WTC11 (cell line): ENCODE results near the gene ATXN3L. TPM values are rescaled to one million over a fixed set of nuclear protein-coding genes. Genes with fewer than 3 reads are reported as not detected.

ENCODE experiments used
- ATAC-seq: fragments of 200-7000 bp; cut with Tn5 transposase; 2 replicates; pipeline ENCODE4 v1.10.0; 2021; ENCODE audit warnings: mild to moderate bottlenecking, moderate library complexity
- CTCF ChIA-PET: fragments of 300-600 bp; sonication (Branson Sonifier 250); formaldehyde crosslinking; loops from one replicate; lab custom pipeline; 2021; ENCODE audit warnings: antibody characterized with exemption; lab: Charles Lee
- POLR2A ChIA-PET: fragments of 350-600 bp; sonication (Branson Sonifier 250); formaldehyde crosslinking; loops from one replicate; lab custom pipeline; 2021; ENCODE audit warnings: antibody characterized with exemption; lab: Charles Lee
- DNase-seq: peaks from one replicate; pipeline ENCODE4 v3.0.0; 2021; ENCODE audit warnings: low spot score
- H3K27ac Mint-ChIP-seq: 2 replicates; pipeline ENCODE4 v1.8.0; 2021; ENCODE audit warnings: mixed read lengths
- H3K27me3 Mint-ChIP-seq: 2 replicates; pipeline ENCODE4 v1.8.0; 2021; ENCODE audit warnings: low read depth, mild to moderate bottlenecking, moderate library complexity, mixed read lengths
- H3K36me3 Mint-ChIP-seq: 2 replicates; pipeline ENCODE4 v1.8.0; 2021; ENCODE audit warnings: mixed read lengths
- H3K4me1 Mint-ChIP-seq: 2 replicates; pipeline ENCODE4 v1.8.0; 2022; ENCODE audit warnings: mixed read lengths
- H3K4me3 Mint-ChIP-seq: 2 replicates; pipeline ENCODE4 v1.8.0; 2021; ENCODE audit warnings: mild to moderate bottlenecking, moderate library complexity, mixed read lengths
- H3K9me3 Mint-ChIP-seq: 2 replicates; pipeline ENCODE4 v1.8.0; 2021; ENCODE audit warnings: mixed read lengths
- CBFB ChIP-seq: sonication (generic); formaldehyde crosslinking; IDR thresholded peaks from 2 replicates; pipeline ENCODE4 v1.8.1; 2022; ENCODE audit warnings: mild to moderate bottlenecking, low read depth, missing genetic modification reagents
- GTF2I ChIP-seq: fragments of 250-450 bp; sonication (Bioruptor Pico); conservative IDR thresholded peaks from 2 replicates; pipeline ENCODE4 v1.4.0; 2021; ENCODE audit warnings: mild to moderate bottlenecking
- HMGA2 ChIP-seq: fragments of 250-450 bp; sonication (Bioruptor Pico); IDR thresholded peaks from 2 replicates; pipeline ENCODE4 v1.4.0; 2021; ENCODE audit warnings: mild to moderate bottlenecking, moderate library complexity
- JAZF1 ChIP-seq: fragments of 250-450 bp; sonication (Bioruptor Pico); IDR thresholded peaks from 2 replicates; pipeline ENCODE4 v1.9.0; 2021; ENCODE audit warnings: moderate library complexity, mild to moderate bottlenecking, inconsistent platforms
- NFE2L1 ChIP-seq: sonication (generic); formaldehyde crosslinking; IDR thresholded peaks from 2 replicates; pipeline ENCODE4 v1.8.1; 2023; ENCODE audit warnings: missing genetic modification reagents
- PRRX2 ChIP-seq: fragments of 250-450 bp; sonication (Bioruptor Pico); IDR thresholded peaks from 2 replicates; pipeline ENCODE4 v1.8.0; 2021; ENCODE audit warnings: mild to moderate bottlenecking
- RORB ChIP-seq: fragments of 250-450 bp; sonication (Bioruptor Pico); IDR thresholded peaks from 2 replicates; pipeline ENCODE4 v1.9.0; 2021; ENCODE audit warnings: mild to moderate bottlenecking
- ZNF263 ChIP-seq: sonication (generic); formaldehyde crosslinking; IDR thresholded peaks from 2 replicates; pipeline ENCODE4 v1.8.1; 2022; ENCODE audit warnings: low read depth, mild to moderate bottlenecking, moderate library complexity, missing genetic modification reagents
- ZNF396 ChIP-seq: fragments of 250-450 bp; sonication (Bioruptor Pico); IDR thresholded peaks from 2 replicates; pipeline ENCODE4 v1.8.0; 2021; ENCODE audit warnings: mild to moderate bottlenecking, moderate library complexity, borderline replicate concordance
- ZNF423 ChIP-seq: fragments of 250-450 bp; sonication (Bioruptor Pico); IDR thresholded peaks from 2 replicates; pipeline ENCODE4 v2.1.2; 2022; ENCODE audit warnings: mild to moderate bottlenecking, moderate library complexity
- total RNA-seq: library from RNA; stranded (reverse); gene quantifications from 3 replicates; pipeline ENCODE4 v1.2.3, GENCODE V29; 2021
- TF ChIP-seq, protein P1 (sequence below): sonication (generic); formaldehyde crosslinking; IDR thresholded peaks from 2 replicates; pipeline ENCODE4 v1.8.1; 2022; ENCODE audit warnings: mild to moderate bottlenecking, moderate library complexity, missing genetic modification reagents
- TF ChIP-seq, protein P2 (sequence below): sonication (generic); formaldehyde crosslinking; IDR thresholded peaks from 2 replicates; pipeline ENCODE4 v1.8.0; 2022; ENCODE audit warnings: mild to moderate bottlenecking, missing genetic modification reagents
- TF ChIP-seq, protein P3 (sequence below): sonication (generic); formaldehyde crosslinking; IDR thresholded peaks from 2 replicates; pipeline ENCODE4 v1.8.0; 2022; ENCODE audit warnings: mild to moderate bottlenecking, missing genetic modification reagents
- TF ChIP-seq, protein P4 (sequence below): sonication (generic); formaldehyde crosslinking; IDR thresholded peaks from 2 replicates; pipeline ENCODE4 v1.8.0; 2022; ENCODE audit warnings: missing genetic modification reagents

The ATXN3L gene
- total RNA-seq, 1 experiment from 2014 or later = not detected

DNA sequence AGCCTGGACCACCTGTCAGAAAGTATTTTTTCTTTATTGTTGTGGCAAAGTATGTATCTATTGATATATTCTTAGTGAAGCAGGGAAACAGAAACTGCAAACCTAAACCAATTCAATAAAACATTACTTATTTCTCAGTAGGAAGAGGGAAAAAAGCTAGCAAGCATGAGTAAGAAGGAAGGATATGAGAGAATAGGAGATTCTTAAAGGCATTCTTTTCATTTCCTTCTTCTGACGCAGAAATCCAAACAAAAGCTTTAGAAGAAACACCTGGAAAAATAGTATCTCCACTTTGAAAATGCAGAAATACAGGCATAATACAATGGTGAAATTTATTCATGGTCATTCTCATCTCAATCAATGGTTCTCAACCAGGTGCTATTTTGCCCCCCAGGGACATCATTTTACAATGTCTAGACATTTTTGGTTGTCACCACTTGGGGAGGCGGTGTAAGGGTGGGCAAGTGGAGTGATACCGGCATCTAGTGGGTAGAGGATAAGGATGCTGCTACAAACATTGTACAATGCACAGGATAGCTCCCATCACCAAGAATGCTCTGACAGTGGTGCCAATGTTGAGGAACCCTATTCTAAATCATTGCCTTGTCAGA is 21.7 kb upstream of the ATXN3L start:
- DNase-seq (no peak), ATAC-seq (no peak)

DNA sequence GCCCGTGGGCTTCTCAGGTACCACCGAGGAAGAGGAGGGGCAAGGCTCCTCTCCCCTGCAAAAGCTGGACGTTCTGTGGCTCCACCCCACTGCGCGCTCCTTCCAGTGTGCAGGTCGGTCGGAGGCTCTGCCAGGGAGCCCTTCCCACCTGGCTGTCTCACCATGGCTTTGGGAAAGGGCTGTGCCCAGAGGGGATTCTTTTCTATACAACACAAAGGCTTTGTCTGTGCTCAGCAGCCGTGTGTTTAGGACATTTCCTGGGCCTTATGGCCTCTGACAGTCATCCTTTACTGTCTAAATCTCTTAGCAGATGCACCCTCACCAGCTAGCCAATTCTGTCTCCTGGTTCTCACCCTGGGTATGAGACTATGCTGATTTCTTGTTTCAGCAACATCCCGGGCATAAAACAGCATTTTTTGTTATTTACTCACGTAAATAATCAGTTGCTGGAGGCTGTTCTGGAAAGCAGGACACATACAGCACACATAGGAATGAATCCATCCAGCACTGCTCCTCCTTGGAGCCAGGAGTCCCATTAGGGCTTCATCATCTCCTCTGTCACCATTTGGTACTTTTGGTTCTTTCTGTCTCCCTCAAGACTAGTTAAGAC is 20.4 kb upstream of the ATXN3L start:
- Mint-ChIP-seq H3K9me3 (peaks cover 5% of the 10 kb centered on the region), H3K4me3 (no peak overlapping the region), H3K27me3 (no peaks in the 10 kb centered on the region), H3K27ac (no peak overlapping the region), H3K4me1 (peaks cover 11% of the 10 kb centered on the region), H3K36me3 (no peaks in the 10 kb centered on the region)
- POLR2A ChIA-PET = no interaction called here
- ATAC-seq = no peak
- CTCF ChIA-PET = no interaction called here
- no peak for DNase-seq
- TF ChIP-seq PRRX2 (CRISPR knock-in tag) = no peak
- TF ChIP-seq ZNF396 (CRISPR knock-in tag) = no peak
- TF ChIP-seq, protein P1, sequence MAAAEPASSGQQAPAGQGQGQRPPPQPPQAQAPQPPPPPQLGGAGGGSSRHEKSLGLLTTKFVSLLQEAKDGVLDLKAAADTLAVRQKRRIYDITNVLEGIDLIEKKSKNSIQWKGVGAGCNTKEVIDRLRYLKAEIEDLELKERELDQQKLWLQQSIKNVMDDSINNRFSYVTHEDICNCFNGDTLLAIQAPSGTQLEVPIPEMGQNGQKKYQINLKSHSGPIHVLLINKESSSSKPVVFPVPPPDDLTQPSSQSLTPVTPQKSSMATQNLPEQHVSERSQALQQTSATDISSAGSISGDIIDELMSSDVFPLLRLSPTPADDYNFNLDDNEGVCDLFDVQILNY (CRISPR knock-in tag) = no peak
- no peak for TF ChIP-seq ZNF423 (CRISPR knock-in tag)
- TF ChIP-seq GTF2I (CRISPR knock-in tag) = no peak
- TF ChIP-seq, protein P2, sequence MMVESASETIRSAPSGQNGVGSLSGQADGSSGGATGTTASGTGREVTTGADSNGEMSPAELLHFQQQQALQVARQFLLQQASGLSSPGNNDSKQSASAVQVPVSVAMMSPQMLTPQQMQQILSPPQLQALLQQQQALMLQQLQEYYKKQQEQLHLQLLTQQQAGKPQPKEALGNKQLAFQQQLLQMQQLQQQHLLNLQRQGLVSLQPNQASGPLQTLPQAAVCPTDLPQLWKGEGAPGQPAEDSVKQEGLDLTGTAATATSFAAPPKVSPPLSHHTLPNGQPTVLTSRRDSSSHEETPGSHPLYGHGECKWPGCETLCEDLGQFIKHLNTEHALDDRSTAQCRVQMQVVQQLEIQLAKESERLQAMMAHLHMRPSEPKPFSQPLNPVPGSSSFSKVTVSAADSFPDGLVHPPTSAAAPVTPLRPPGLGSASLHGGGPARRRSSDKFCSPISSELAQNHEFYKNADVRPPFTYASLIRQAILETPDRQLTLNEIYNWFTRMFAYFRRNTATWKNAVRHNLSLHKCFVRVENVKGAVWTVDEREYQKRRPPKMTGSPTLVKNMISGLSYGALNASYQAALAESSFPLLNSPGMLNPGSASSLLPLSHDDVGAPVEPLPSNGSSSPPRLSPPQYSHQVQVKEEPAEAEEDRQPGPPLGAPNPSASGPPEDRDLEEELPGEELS (CRISPR knock-in tag) = no peak
- no peak for TF ChIP-seq NFE2L1 (CRISPR knock-in tag)
- TF ChIP-seq ZNF263 = no peak
- no peak for TF ChIP-seq CBFB (CRISPR knock-in tag)
- no peak for TF ChIP-seq RORB (CRISPR knock-in tag)
- TF ChIP-seq, protein P3, sequence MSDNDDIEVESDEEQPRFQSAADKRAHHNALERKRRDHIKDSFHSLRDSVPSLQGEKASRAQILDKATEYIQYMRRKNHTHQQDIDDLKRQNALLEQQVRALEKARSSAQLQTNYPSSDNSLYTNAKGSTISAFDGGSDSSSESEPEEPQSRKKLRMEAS (CRISPR knock-in tag) = no peak
- no peak for TF ChIP-seq HMGA2 (CRISPR knock-in tag)
- no peak for TF ChIP-seq JAZF1 (CRISPR knock-in tag)

More for the DNA sequence above, 21.7 kb upstream of the ATXN3L start:
- no peak overlapping the region for H3K27ac Mint-ChIP-seq
- TF ChIP-seq PRRX2 (CRISPR knock-in tag) = no peak
- TF ChIP-seq, protein P2 (CRISPR knock-in tag) = no peak
- TF ChIP-seq, protein P4, sequence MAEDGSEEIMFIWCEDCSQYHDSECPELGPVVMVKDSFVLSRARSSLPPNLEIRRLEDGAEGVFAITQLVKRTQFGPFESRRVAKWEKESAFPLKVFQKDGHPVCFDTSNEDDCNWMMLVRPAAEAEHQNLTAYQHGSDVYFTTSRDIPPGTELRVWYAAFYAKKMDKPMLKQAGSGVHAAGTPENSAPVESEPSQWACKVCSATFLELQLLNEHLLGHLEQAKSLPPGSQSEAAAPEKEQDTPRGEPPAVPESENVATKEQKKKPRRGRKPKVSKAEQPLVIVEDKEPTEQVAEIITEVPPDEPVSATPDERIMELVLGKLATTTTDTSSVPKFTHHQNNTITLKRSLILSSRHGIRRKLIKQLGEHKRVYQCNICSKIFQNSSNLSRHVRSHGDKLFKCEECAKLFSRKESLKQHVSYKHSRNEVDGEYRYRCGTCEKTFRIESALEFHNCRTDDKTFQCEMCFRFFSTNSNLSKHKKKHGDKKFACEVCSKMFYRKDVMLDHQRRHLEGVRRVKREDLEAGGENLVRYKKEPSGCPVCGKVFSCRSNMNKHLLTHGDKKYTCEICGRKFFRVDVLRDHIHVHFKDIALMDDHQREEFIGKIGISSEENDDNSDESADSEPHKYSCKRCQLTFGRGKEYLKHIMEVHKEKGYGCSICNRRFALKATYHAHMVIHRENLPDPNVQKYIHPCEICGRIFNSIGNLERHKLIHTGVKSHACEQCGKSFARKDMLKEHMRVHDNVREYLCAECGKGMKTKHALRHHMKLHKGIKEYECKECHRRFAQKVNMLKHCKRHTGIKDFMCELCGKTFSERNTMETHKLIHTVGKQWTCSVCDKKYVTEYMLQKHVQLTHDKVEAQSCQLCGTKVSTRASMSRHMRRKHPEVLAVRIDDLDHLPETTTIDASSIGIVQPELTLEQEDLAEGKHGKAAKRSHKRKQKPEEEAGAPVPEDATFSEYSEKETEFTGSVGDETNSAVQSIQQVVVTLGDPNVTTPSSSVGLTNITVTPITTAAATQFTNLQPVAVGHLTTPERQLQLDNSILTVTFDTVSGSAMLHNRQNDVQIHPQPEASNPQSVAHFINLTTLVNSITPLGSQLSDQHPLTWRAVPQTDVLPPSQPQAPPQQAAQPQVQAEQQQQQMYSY (CRISPR knock-in tag) = no peak
- TF ChIP-seq, all 79 proteins: peak for 0
- Mint-ChIP-seq H3K36me3 (no peaks in the 10 kb centered on the region), H3K27me3 (no peaks in the 10 kb centered on the region), H3K9me3 (peaks cover 2% of the 10 kb centered on the region), H3K4me1 (peaks cover 11% of the 10 kb centered on the region), H3K4me3 (no peak overlapping the region)
- CTCF ChIA-PET = no interaction called here
- POLR2A ChIA-PET = no interaction called here
